ENCODE results near the gene IL36B.

IL36B gene

GRCh38 chr2:113034016-113034415 is 18.7 kb downstream of the IL36B start:
- H3K27ac ChIP-seq, result no peak overlapping the region
- no peak for TF ChIP-seq ZFX (IDR thresholded peaks at IDR 0.05; ENCODE audit: borderline replicate concordance)
- TF ChIP-seq, protein P1, sequence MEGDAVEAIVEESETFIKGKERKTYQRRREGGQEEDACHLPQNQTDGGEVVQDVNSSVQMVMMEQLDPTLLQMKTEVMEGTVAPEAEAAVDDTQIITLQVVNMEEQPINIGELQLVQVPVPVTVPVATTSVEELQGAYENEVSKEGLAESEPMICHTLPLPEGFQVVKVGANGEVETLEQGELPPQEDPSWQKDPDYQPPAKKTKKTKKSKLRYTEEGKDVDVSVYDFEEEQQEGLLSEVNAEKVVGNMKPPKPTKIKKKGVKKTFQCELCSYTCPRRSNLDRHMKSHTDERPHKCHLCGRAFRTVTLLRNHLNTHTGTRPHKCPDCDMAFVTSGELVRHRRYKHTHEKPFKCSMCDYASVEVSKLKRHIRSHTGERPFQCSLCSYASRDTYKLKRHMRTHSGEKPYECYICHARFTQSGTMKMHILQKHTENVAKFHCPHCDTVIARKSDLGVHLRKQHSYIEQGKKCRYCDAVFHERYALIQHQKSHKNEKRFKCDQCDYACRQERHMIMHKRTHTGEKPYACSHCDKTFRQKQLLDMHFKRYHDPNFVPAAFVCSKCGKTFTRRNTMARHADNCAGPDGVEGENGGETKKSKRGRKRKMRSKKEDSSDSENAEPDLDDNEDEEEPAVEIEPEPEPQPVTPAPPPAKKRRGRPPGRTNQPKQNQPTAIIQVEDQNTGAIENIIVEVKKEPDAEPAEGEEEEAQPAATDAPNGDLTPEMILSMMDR (IDR thresholded peaks at IDR 0.05), result no peak

DNA sequence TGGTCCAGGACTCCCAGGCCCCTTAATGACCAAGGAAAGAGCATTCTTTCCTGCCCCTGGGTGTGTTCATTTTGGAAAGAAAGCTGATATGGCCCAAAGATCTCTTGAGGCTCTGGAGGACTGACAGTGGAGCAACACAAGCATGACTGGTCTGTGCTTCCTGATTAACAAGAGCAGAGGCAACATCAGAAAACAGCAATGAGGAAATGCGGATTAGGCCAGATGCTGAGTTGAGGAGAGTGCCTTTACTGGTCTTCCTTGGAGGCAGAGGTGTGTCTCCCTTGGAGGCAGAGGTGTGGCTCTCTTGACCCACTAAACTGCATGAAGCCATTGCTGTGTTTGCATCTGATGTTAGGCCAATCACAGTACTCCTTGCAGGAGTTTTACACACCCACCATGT is 19.9 kb downstream of the IL36B start:
- TF ChIP-seq, protein P1 (IDR thresholded peaks at IDR 0.05), result no peak
- no peak for TF ChIP-seq ZFX (IDR thresholded peaks at IDR 0.05; ENCODE audit: borderline replicate concordance)
- no peak overlapping the region for H3K27ac ChIP-seq

GRCh38 chr2:113028112-113028511 is 24.6 kb downstream of the IL36B start:
- H3K27ac ChIP-seq, result no peak overlapping the region
- TF ChIP-seq ZFX (IDR thresholded peaks at IDR 0.05; ENCODE audit: borderline replicate concordance), result no peak
- TF ChIP-seq, protein P1 (IDR thresholded peaks at IDR 0.05), result no peak

DNA sequence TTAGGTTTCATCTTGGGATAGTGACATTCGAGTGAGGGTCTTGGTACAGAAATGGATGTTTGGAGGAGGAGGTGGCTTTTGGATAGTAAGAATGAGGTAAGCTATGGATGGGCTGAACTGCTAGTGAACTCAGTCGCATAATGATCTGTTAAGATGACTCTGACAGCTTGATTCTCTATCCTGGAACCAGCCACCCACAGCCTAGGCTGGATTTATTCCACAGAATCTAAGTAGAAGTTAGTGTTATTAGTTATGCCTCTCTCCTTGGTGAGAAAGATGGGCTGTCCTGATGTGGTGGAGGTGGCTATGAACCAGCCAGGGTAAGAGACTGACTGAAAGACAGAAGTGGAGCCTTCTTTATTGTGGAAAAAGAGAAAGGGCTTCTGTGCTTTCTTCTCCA is 25.0 kb downstream of the IL36B start:
- TF ChIP-seq ZFX (IDR thresholded peaks at IDR 0.05; ENCODE audit: borderline replicate concordance), result no peak
- TF ChIP-seq, protein P1 (IDR thresholded peaks at IDR 0.05), result no peak
- no peak overlapping the region for H3K27ac ChIP-seq

GRCh38 chr2:113025737-113026136 is 26.9 kb downstream of the IL36B start:
- TF ChIP-seq, protein P1 (IDR thresholded peaks at IDR 0.05), result no peak
- no peak for TF ChIP-seq ZFX (IDR thresholded peaks at IDR 0.05; ENCODE audit: borderline replicate concordance)
- no peak overlapping the region for H3K27ac ChIP-seq

DNA sequence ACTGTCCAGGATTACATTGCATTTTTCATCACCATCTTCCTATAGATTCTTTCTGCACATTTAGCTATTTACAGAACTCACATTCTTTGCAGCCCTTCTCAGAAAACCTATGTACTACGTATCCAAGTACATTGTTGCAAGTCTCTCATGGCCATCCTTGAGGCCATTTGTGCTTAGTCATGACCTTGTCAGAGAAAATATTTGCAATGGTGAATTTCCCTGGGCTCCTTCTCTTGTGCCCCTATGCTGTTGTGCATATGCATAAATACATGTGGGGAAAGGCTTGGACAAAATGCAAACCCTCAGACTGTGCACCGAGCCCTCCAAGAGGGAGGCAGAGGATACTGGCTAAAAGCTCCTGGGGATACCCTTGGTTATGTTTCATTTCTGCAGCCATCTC is 27.9 kb downstream of the IL36B start:
- no peak overlapping the region for H3K27ac ChIP-seq
- TF ChIP-seq ZFX (IDR thresholded peaks at IDR 0.05; ENCODE audit: borderline replicate concordance), result no peak
- TF ChIP-seq, protein P1 (IDR thresholded peaks at IDR 0.05), result no peak

GRCh38 chr2:113021312-113021711 is 31.4 kb downstream of the IL36B start:
- TF ChIP-seq, protein P1 (IDR thresholded peaks at IDR 0.05), result no peak
- no peak for TF ChIP-seq ZFX (IDR thresholded peaks at IDR 0.05; ENCODE audit: borderline replicate concordance)
- H3K27ac ChIP-seq, result no peak overlapping the region

All from 22Rv1 (cell line).